Activated CD4-positive, alpha-beta T cell treated with anti-CD3 and anti-CD28 coated beads for 4 hours (primary cell): Measurements from ENCODE around the gene AIFM2.
"Not testable (repeated sequence)": the region's sequence is repeated elsewhere in the genome, so short reads cannot be mapped to it uniquely, and the experiment has no call there.

ENCODE experiments used
- DNase-seq, 2 donors: peaks; one replicate each; pipeline ENCODE4 v3.0.0-alpha.2; 2020

AIFM2 gene

DNA sequence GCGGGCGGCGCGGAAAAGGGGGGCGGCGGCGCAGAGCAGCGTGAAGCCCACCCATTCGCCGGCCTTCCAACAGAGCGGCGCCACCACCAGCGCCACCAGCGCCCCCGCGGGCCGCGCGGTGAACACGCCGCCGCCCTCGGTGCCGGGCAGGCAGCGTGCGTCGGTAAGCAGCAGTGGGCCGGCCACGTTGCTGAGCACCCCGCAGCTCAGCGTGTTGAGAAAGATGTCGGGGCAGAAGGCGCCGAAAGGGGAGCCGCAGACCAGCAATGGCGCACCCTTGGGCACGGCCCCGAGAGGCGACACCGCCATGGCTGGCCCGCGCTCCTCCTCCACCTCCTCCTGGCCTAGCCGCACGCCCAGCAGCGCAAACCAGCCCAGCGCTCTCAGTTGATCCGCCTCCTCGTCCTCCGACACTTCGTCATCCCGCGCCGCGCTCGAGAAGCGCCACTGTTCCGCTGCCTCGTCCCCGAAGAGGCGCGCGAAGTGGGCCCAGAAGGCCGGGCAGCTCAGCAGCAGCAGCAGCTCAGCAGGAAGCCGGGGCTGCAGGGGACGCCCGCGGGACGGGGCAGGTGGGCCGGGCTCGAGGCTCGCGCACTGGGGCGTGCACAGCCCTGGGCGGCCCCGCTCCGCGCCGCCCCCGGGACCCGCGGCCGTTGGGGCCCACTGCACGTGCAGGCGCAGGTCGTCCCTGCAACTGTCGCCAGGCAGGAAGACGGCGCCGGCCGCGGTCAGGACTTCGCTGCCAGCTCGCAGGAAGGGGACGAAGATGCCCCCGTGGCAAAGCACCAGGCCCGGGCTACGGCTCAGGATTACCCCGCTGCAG lies 13.3 kb upstream of the AIFM2 start:
- DNase-seq, result peak; percentile 65 to 72

DNA sequence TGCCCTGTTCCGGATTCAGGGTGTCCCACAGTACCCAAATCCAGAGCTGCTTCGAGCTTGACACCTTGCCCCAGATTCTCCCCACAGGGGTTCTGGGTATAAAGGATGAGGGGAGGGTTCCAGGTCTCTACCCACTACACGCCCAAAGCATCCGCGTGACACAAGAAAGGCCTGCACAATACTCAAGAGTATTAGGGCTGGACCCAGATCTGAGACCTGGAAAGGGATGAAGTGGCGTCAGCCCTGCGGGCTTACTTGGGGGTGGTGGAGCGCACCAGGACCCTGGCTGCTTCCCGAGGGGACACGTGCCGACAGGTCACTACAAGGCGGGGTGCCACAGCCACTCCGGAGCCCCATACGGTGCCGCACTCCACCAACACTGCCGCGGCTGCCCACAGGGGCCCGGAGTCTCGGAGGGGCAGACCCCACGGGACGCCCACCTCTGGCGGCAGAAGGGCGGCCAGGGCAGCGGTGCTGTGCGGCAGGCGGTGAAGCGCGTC lies 12.6 kb upstream of the AIFM2 start:
- no peak for DNase-seq

DNA sequence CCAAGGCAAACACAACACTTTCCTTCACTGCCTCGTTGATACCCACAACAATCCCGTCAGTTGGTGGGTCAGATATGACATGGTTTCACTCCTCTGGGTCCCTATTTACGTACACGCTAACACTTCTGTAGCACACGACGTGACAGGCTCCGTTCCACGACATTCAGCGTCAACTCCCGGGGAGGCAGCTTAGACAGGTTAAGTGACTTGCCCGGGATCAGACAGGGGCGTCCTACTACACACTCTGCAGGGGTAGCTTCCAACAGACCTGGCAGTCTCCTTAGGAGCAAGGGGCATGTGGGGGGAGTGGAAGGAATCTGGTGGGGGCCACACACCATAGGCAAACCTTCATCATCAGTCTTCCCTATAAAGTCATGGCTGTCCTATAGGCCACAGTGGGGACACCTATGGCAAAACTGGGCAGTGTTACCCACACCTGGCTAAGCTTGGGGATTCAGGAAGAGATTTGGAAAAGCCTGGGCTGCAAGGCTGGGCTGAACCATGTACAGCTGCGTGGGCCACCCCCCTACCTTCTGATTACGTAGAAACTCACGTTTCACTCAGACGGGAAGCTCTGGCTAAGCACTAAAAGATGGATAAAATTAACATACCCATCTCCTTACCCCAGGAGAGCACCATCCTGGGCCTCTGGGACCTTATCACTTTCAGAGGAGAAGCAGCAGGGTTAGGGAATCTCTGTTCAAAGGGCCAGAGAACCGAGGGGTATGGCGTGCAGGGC lies 11.9 kb upstream of the AIFM2 start:
- no peak for DNase-seq

DNA sequence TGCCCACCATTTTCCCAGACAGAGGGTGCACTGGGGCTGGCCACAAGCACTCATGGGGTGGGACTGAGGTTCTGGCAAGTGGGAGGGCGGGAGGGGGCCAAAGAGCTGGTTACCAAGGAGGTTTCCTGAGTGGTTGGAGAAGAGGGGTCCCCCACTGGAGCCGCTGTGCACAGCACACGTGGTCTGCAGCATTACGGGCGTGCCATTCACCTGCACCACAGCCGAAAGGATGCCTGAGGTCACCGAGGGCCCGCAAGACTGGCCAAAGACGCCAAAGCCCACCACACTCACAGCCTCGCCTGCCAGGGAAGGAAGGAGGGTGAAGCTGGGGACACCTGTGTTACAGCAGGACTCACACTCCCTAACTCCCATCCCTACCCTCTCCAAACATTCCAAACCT lies 9.9 kb upstream of the AIFM2 start:
- no peak for DNase-seq

DNA sequence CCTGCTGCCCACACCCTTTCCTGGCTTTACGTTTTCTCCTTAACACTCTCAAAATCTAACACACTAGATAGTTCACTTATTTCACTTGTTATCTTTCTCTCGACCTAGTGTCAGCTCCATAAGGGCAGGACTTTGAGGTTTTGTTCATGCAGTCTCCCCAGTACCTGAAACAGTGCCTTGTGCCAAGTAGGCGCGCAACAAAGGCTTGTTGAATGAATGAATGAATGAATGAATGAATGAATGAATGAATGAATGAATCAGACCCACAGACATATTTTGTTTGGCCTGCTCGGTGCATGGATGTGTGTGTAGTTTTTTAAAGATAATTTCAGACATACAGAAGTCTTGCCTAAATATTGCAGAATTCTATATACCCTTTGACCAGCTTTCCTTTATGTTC lies 7.7 kb upstream of the AIFM2 start:
- DNase-seq, result no peak

DNA sequence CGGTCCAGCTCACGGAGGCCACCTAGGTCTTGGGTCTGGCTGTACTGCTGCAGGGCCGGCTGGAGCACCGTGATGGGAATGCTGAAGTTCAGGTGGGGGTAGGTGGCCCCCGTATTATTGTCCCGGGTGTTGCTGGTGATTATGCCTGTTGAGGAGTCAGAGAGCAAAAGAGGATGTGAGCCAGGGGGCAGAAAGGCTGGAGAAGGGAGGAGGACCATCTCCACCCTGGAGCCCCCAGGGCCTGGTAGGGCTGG lies 7.3 kb upstream of the AIFM2 start:
- no peak for DNase-seq

DNA sequence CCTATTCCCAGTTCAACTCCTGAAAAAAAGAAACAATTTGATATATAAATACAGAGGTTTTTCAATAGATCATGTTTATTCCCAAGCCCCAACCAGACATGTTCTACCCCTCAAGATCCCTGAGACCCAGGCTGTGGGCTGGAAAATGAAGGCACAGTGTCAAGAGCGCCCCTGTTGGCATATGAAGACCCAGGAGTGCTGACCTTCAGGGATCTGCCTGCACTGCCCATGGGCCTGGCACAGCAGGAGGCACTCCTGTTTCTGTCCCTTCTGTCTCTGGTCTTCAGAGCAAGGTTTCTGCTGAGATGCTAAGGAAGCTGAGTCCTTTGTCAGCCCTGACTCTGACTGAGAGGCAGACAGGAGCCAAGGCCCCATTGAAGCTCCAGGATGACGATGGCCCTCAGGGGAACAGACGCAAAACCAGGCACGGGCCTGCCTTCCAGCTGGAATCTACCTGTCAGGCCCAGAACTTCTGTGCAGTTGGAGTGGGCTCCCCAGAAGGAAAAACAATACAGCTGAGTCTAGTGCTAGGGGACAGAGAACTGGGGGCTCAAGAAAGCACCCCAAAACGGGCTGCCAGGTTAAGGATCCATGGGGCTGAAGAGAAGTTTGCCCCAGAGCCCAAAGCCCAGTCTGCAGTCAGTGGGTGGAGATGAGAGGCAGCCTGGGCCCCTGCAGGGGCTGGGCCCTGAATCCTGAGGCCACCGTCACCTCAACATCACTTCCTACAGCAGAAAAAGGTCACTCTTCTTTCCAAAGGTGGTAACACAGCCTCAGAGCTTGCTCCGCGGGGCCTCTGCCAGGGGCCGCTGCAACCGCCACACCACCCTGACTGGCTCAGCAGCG lies 6.7 kb upstream of the AIFM2 start:
- DNase-seq, result no peak

DNA sequence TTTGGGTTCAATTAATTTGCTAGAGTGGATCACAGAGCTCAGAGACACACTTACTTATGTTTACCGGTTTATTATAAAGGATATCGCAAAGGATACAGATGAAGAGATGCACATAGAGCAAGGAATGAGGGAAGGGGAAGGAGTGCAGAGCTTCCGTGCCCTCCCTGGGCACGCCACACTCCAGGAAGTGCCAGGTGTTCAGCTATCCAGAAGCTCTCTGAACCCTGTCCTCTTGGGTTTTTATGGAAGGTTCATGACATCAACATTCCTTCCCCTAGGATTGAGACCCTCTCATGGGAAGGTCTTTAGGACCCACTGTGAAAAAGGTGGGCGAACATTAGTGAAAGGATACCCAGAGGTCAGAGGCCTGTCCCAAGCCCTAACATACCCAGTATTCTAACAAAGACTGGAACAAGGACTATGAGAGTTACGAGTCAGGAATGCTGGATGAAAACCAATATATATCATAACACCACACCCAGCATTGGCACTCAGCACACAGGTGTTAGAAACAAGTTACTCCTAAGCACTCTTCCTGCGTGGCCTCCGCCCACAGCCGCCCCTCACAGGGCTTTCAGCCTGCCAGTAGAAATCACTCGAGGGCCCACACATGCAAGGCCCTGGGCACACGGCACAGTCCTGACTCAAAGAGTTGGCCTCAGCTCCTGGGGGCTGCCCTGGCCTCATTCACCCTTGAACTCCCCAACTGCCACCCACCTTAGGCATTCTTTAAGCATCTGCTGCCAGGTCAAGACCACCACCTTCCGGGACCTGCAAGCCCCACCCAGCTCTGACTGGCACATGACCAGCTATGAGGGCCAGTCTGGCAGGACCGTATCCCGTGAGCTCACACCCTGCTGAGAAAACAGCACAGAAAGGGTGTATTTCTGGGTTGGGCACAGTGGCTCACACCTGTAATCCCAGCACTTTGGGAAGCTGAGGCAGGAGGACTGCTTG lies 5.6 kb upstream of the AIFM2 start:
- no peak for DNase-seq

DNA sequence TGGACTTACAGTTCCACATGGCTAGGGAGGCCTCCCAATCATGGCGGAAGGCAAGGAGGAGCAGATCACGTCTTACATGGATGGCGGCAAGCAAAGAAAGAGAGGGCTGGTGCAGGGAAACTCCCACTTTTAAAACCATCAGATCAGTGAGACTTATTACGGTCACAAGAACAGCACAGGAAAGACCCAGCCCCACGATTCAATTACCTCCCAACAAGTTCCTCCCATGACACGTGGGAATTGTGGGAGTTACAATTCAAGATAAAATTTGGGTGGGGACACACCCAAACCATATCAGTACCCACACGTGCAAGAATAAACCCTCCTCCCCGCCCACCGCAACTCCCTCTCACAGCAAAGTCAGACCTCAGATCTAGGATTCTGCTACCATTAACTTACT lies 4.5 kb upstream of the AIFM2 start:
- no peak for DNase-seq

DNA sequence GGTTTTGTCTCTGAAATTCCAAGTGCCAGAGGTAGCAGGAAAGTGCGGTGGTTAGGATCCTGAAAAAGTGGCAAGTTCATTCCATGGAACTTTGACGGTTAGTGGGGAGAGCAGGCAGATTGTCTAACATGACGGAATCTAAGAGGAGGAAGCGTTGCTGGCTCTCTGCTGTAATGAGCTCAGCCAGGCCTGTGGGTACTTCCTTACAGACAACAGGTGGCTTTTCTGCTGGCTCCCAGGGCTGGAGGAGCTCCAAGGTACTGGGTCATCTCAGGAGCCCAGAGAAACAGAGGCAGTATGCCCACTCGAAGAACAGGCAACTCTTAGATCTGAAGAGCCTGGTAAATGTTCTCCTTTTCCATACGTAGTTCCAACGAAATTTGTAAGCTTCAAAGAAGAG lies 3.1 kb upstream of the AIFM2 start:
- DNase-seq, result no peak

DNA sequence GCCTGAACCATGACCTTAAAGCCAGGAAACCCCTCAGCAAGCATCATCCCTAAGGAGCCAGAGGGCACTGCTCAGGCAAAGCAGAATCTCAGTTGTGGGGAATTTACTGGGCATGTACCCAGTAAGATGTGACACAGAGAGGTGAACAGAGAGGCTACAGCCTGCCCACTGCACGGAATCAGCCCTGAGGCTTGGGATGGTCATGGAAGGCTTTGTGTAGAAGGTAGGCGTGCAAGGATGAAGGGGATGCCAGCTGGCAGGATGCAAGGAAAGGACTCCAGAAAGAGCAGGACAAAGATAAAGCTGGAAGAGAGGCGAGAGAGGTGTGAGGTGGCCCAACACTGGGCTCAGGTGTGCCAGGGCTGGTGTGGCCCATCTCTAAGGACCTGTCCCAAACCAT lies 2.4 kb upstream of the AIFM2 start:
- no peak for DNase-seq

DNA sequence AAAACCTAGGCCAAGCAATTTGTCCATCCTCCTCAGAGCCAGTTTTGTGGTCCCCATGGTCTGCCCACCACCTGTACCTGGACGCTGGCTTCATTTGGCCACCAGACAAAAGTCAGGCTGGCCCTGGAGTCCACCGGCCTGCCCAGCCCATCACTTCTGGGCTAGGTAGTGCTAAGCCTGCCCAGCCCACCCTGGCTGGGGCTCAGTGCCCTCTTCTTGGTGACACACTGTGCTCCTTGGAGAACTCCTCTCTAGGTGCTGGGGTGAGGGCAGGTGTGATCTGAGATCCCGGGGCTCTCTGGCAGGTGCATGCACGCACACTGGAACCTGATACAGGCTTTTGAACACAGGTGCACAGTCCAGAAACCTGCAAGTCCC lies 1.1 kb downstream of the AIFM2 start:
- no peak for DNase-seq

DNA sequence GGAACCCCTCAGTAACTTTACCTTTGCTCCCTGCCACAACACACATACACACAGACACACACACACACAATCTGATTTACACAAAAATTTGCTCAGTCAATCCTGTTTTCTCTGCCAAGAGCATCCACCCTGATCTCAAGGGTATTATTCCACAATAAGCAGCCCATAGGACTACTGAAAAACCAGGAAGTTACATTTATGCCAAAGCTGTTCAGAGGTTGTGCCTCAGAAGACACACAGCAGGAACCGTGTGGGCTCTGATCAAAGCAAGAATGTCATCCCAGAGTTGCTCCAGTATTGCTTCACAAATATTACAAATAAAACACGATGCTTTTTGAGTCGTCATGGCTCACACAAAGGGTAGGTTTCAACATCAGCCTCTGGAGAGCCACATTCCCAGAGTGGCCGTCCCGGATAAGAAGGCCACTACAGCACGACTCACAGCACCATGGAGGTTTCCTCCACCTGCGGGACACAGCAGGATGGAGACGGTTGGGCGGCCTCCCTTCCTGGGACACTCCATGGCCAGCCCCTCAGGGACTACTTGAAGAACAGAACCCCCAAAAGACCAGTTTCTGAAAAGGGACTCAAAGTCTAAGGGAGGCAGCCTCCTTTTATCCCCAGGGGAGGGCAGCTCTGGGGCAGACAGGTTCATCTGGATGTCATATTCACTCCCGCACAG lies 1.6 kb downstream of the AIFM2 start:
- DNase-seq, result no peak

DNA sequence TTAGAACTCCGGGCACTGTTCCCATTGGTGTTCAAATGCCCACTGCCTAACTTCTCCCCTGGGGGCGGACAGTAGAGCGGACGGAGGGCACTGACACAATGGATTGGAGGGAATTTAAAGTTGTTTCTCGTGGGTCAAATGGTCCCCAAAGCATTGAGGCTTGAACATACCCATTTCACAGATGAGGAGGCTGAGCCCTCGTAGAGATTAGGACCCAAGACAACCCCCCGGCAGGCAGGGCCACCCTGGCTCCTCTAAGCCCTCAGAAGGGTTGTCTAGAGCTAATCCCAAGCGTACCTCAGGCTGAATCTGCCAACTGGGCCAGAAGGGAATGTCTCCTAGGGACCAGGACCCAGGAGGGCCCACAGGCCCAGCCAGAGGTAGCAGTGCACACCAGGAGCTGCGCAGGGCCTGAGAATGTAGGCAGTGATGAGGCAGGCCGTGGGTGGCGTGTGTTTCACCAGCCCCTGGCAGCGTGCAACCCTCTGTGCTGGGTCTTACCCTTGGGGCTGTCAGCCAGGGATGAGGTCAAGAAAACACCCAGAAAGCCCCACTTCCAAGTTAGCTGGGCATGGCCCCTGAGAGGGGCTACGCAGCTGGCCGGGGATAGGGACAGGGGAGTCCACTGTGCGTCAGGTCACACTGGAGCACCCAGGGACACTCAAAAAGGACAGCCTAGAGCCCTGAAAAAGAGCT lies 5.8 kb downstream of the AIFM2 start:
- DNase-seq, result no peak

DNA sequence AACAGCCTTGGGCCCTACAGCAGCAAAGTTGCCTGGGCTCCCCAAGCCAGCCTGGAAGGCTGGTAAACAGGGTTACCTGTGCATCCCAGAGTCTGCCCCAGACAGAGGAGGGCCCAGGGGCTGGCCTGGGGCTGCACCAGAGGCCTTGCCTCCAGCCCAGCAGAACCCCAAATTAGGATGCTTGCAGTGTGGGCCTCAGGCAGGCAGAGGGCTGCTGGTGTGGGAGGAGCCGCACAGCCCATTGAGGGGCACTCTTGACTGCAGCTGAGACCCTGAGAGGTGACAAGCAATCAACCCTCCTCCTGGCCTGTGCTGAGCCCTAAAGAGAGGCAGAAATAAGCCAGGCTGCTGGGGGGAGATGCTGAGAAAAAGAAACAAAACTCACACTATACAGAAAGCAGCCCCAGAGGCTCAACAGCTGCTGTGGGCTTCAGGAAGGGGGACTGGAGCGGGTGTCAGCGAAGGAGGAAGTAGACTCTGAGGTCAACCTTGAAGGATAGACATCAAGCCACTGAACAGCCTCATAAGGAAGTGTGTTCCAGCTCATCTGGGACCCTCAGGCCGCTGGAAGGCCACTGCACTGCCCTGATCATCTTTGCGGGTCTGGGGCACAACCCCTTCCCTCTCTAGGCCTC lies 6.6 kb downstream of the AIFM2 start:
- DNase-seq, result no peak

DNA sequence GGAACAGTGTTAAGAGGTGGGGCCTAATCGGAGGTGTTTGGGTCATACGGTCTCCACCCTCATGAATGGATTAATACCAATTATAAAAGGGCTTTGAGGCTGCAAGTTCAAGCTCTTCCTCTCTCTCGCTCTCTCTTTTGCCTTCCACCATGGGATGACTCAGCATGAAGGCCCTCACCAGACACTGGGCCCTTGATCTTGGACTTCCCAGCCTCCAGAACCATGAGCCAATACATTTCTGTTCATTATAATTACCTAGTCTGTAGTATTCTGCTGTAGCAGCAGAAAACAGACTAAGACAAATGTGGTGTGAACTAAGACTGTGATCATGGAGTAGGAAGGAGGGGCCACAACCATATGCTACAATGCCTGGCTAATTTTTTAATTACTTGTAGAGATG lies 7.7 kb downstream of the AIFM2 start:
- DNase-seq, result no peak

DNA sequence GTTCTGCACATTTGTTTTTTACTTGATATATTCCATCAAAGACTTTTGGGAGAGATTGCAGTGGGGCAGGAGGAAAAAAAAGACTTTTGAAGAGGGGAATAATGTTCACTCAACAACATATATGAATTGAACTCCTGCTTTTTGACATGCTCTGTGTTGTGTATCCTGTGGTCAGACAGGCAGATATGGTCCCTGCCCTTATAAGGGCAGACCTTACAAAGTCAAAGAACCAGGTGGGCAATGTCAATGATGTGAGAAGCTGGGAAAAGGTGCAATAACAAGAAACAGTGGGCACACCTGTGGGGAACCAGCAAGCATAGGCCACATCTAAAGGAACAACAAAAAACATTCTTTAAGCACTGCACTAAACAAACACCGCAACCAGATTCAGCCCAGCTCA lies 8.2 kb downstream of the AIFM2 start:
- DNase-seq, result no peak

DNA sequence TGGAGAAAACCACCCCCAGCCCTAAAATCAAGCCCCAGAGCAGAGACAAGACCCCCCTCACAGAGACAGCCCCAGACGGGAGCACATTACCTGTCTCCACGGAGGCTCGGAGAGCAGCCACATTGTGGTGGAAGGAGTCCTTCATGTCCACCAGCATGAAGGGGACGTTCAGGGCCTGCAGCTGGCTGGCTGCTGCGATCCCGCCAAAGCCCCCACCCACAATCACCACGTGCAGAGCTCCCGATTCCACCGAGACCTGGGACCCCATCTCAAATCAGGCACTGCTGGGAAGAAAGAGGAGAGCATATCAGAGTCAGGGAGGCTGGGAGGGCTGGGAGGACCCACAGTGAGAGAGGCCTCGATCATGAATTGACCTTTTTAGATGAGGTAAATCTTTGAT lies 8.8 kb downstream of the AIFM2 start:
- no peak for DNase-seq

DNA sequence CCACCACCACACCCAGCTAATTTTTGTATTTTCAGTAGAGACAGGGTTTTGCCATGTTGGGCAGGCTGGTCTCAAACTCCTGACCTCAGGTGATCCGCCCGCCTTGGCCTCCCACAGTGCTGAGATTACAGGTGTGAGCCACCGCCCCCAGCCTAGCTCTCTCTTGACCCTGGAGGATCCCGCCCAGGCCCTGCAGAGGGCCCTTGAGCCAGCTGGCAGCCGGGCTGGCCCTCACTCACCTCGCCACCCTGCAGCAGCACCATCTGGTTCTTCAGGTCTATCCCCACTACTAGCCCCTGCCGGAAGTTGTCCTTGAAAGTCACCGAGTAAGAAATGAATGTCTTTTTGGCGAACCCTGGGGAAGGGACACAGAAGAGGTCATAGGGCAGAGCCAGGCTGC lies 9.5 kb downstream of the AIFM2 start:
- not testable (repeated sequence) for DNase-seq

DNA sequence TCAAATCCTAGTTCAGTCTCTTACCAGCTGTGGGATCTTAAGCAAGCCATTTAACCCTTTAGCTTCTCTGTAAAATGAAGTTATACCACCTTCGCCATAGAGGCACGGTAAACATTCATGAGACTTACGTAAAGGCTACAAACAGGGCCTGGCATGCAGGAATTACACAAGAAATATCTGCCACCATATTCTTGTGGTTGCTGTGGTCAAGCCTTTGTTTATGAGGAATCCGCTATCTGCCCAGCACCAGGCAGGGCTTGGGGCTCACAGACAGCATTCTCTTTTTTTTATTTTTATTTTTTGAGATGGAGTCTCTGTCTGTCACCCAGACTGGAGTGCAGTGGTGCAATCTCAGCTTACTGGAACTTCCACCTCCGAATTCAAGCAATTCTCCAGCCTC lies 9.9 kb downstream of the AIFM2 start:
- no peak for DNase-seq
